Activated CD4-positive, alpha-beta T cell treated with anti-CD3 and anti-CD28 coated beads for 36 hours (primary cell): ENCODE results near the gene IGFBP7. TPM values are rescaled to one million over a fixed set of nuclear protein-coding genes. Genes with fewer than 3 reads are reported as not detected.

Experiments
- ATAC-seq: fragments of 200-7000 bp; cut with Tn5 transposase; one replicate; pipeline ENCODE4 v1.10.0; 2021; ENCODE audit warnings: mild to moderate bottlenecking, moderate library complexity
- CTCF ChIA-PET: fragments of 350-600 bp; sonication (Branson Sonifier 250); formaldehyde crosslinking; loops from one replicate; lab custom pipeline; 2021; ENCODE audit warnings: antibody characterized with exemption; lab: Charles Lee
- POLR2A ChIA-PET: fragments of 350-600 bp; sonication (Branson Sonifier 250); formaldehyde crosslinking; loops from one replicate; lab custom pipeline; 2021; ENCODE audit warnings: antibody characterized with exemption, inconsistent platforms; lab: Charles Lee
- DNase-seq: peaks from one replicate; pipeline ENCODE4 v3.0.0-alpha.2; 2020
- H3K27ac Mint-ChIP-seq: one replicate; pipeline ENCODE4 v1.8.0; 2021; ENCODE audit warnings: mixed read lengths
- H3K27me3 Mint-ChIP-seq: one replicate; pipeline ENCODE4 v1.8.0; 2021; ENCODE audit warnings: mixed read lengths
- H3K36me3 Mint-ChIP-seq: one replicate; pipeline ENCODE4 v1.8.0; 2021; ENCODE audit warnings: low read depth, mixed read lengths
- H3K4me1 Mint-ChIP-seq: one replicate; pipeline ENCODE4 v1.8.0; 2021; ENCODE audit warnings: mixed read lengths
- H3K4me3 Mint-ChIP-seq: one replicate; pipeline ENCODE4 v1.8.0; 2021; ENCODE audit warnings: mild to moderate bottlenecking, moderate library complexity, mixed read lengths
- H3K9me3 Mint-ChIP-seq: one replicate; pipeline ENCODE4 v1.8.0; 2021; ENCODE audit warnings: low read depth, mixed read lengths
- intact Hi-C, 2 experiments: fragments of 100-400 bp; cut with DNase I in 1 of 2; cut with micrococcal nuclease in 1 of 2; formaldehyde crosslinking; loops; one replicate each; pipeline versions ENCODE4 v1.14.2 to v1.15.1; 2022 to 2024; cut with DNase I, micrococcal nuclease
- total RNA-seq, 2 experiments: library from RNA; stranded (reverse); gene quantifications; one replicate each; pipeline ENCODE4 v1.2.3, GENCODE V29; 2021

Gene IGFBP7
- total RNA-seq, 2 experiments from 2014 or later = not detected

GRCh38 chr4:57078685-57079521 lies 31.3 kb downstream of the IGFBP7 start:
- no peak overlapping the region for H3K27ac Mint-ChIP-seq
- POLR2A ChIA-PET = interaction anchor here (0.7 kb wide), 1 partner anchor 10 kb away, joined by 4 read pairs; no protein-coding TSS in a partner anchor

GRCh38 chr4:57077550-57078343 lies 32.4 kb downstream of the IGFBP7 start:
- Mint-ChIP-seq H3K4me3 (no peak overlapping the region), H3K4me1 (no peaks in the 10 kb centered on the region), H3K27ac (no peak overlapping the region), H3K9me3 (no peaks in the 10 kb centered on the region), H3K36me3 (no peaks in the 10 kb centered on the region), H3K27me3 (peaks cover 11% of the 10 kb centered on the region)
- ChIA-PET CTCF (interaction anchor here (0.9 kb wide), 1 partner anchor 39 kb away, joined by 4 read pairs; no protein-coding TSS in a partner anchor), POLR2A (no interaction called here)
- no peak for DNase-seq
- intact Hi-C loops = no loop called here
- no peak for ATAC-seq

More at GRCh38 chr4:57078685-57079521, 31.3 kb downstream of the IGFBP7 start:
- Mint-ChIP-seq H3K4me3 (no peak overlapping the region), H3K9me3 (no peaks in the 10 kb centered on the region), H3K36me3 (no peaks in the 10 kb centered on the region), H3K27me3 (peaks cover 11% of the 10 kb centered on the region), H3K4me1 (no peaks in the 10 kb centered on the region)
- no peak for ATAC-seq
- intact Hi-C loops = no loop called here
- CTCF ChIA-PET = interaction anchor here (0.9 kb wide), 1 partner anchor 41 kb away, joined by 4 read pairs; no protein-coding TSS in a partner anchor
- no peak for DNase-seq

GRCh38 chr4:57076646-57077045 lies 33.5 kb downstream of the IGFBP7 start:
- POLR2A ChIA-PET = no interaction called here
- ATAC-seq = no peak
- peaks cover 11% of the 10 kb centered on the region for H3K27me3 Mint-ChIP-seq
- H3K36me3 Mint-ChIP-seq = no peaks in the 10 kb centered on the region
- CTCF ChIA-PET = no interaction called here
- no peak overlapping the region for H3K27ac Mint-ChIP-seq
- H3K9me3 Mint-ChIP-seq = no peaks in the 10 kb centered on the region
- H3K4me3 Mint-ChIP-seq = no peak overlapping the region
- intact Hi-C loops = no loop called here
- H3K4me1 Mint-ChIP-seq = no peaks in the 10 kb centered on the region
- no peak for DNase-seq

GRCh38 chr4:57075367-57075766 lies 34.8 kb downstream of the IGFBP7 start:
- DNase-seq (no peak), ATAC-seq (no peak)
- POLR2A ChIA-PET = no interaction called here
- Mint-ChIP-seq H3K27ac (no peak overlapping the region), H3K9me3 (no peaks in the 10 kb centered on the region), H3K4me1 (no peaks in the 10 kb centered on the region), H3K36me3 (no peaks in the 10 kb centered on the region), H3K27me3 (peaks cover 8% of the 10 kb centered on the region), H3K4me3 (no peak overlapping the region)
- CTCF ChIA-PET = no interaction called here
- intact Hi-C loops = no loop called here

GRCh38 chr4:57074744-57075143 lies 35.4 kb downstream of the IGFBP7 start:
- intact Hi-C loops = no loop called here
- peaks cover 8% of the 10 kb centered on the region for H3K27me3 Mint-ChIP-seq
- POLR2A ChIA-PET = no interaction called here
- DNase-seq (no peak), ATAC-seq (no peak)
- no peaks in the 10 kb centered on the region for H3K4me1 Mint-ChIP-seq
- no peak overlapping the region for H3K4me3 Mint-ChIP-seq
- H3K9me3 Mint-ChIP-seq = no peaks in the 10 kb centered on the region
- H3K36me3 Mint-ChIP-seq = no peaks in the 10 kb centered on the region
- CTCF ChIA-PET = interaction anchor here (0.7 kb wide), 1 partner anchor 12 kb away, joined by 3 read pairs; no protein-coding TSS in a partner anchor
- no peak overlapping the region for H3K27ac Mint-ChIP-seq

GRCh38 chr4:57073559-57073958 lies 36.6 kb downstream of the IGFBP7 start:
- Mint-ChIP-seq H3K27ac (no peak overlapping the region), H3K27me3 (peaks cover 8% of the 10 kb centered on the region), H3K4me1 (no peaks in the 10 kb centered on the region), H3K36me3 (no peaks in the 10 kb centered on the region), H3K4me3 (no peak overlapping the region), H3K9me3 (no peaks in the 10 kb centered on the region)
- CTCF ChIA-PET = no interaction called here
- intact Hi-C loops = no loop called here
- POLR2A ChIA-PET = interaction anchor here (0.6 kb wide), 1 partner anchor 181 kb away, joined by 3 read pairs; no protein-coding TSS in a partner anchor
- ATAC-seq (no peak), DNase-seq (no peak)

GRCh38 chr4:57071326-57071725 lies 38.9 kb downstream of the IGFBP7 start:
- POLR2A ChIA-PET = no interaction called here
- intact Hi-C loops = no loop called here
- Mint-ChIP-seq H3K4me1 (no peaks in the 10 kb centered on the region), H3K36me3 (no peaks in the 10 kb centered on the region), H3K4me3 (no peak overlapping the region), H3K9me3 (no peaks in the 10 kb centered on the region), H3K27me3 (peaks cover 3% of the 10 kb centered on the region), H3K27ac (no peak overlapping the region)
- CTCF ChIA-PET = interaction anchor here (0.6 to 1.6 kb wide), 2 partner anchors 10 to 33 kb away, joined by 3 read pairs; no protein-coding TSS in a partner anchor
- DNase-seq (no peak), ATAC-seq (no peak)

- Mint-ChIP-seq H3K4me1 (no peaks in the 10 kb centered on the region), H3K27me3 (peaks cover 3% of the 10 kb centered on the region), H3K36me3 (no peaks in the 10 kb centered on the region), H3K9me3 (no peaks in the 10 kb centered on the region), H3K27ac (no peak overlapping the region), H3K4me3 (no peak overlapping the region)
- ChIA-PET POLR2A (no interaction called here), CTCF (no interaction called here)
- DNase-seq (no peak), ATAC-seq (no peak)
- intact Hi-C loops = no loop called here
Measured at GRCh38 chr4:57070461-57070860, 39.7 kb downstream of the IGFBP7 start.

GRCh38 chr4:57068237-57068981 lies 41.8 kb downstream of the IGFBP7 start:
- CTCF ChIA-PET = interaction anchor here (0.6 kb wide), 1 partner anchor 21 kb away, joined by 3 read pairs; no protein-coding TSS in a partner anchor
- POLR2A ChIA-PET = no interaction called here
- ATAC-seq (no peak), DNase-seq (no peak)
- Mint-ChIP-seq H3K27ac (no peak overlapping the region), H3K27me3 (no peaks in the 10 kb centered on the region), H3K9me3 (no peaks in the 10 kb centered on the region), H3K4me3 (no peak overlapping the region), H3K4me1 (no peaks in the 10 kb centered on the region), H3K36me3 (no peaks in the 10 kb centered on the region)
- intact Hi-C loops = no loop called here

- H3K9me3 Mint-ChIP-seq = no peaks in the 10 kb centered on the region
- ATAC-seq (no peak), DNase-seq (no peak)
- peaks cover 2% of the 10 kb centered on the region for H3K27me3 Mint-ChIP-seq
- intact Hi-C loops = no loop called here
- H3K4me3 Mint-ChIP-seq = no peak overlapping the region
- ChIA-PET CTCF (interaction anchor here (0.6 to 0.7 kb wide), 2 partner anchors 122 to 125 kb away, joined by 3 read pairs; no protein-coding TSS in a partner anchor), POLR2A (no interaction called here)
- H3K27ac Mint-ChIP-seq = no peak overlapping the region
- H3K4me1 Mint-ChIP-seq = no peaks in the 10 kb centered on the region
- no peaks in the 10 kb centered on the region for H3K36me3 Mint-ChIP-seq
Measured at GRCh38 chr4:57065730-57066482, 44.3 kb downstream of the IGFBP7 start.
